Nephron progenitor cell (in vitro differentiated cells): ENCODE data around the gene PITHD1.
A peak's percentile ranks its signal among the peaks of the same experiment; 100 is the strongest.
"Not testable (repeated sequence)": the region's sequence is repeated elsewhere in the genome, so short reads cannot be mapped to it uniquely, and the experiment has no call there.

Experiments used
- DNase-seq: peaks from one replicate; pipeline ENCODE4 v3.0.0; 2021
- H3K27ac Mint-ChIP-seq: 2 replicates; pipeline ENCODE4 v1.8.0; 2021; ENCODE audit warnings: mild to moderate bottlenecking, moderate library complexity, mixed read lengths
- H3K27me3 Mint-ChIP-seq: 2 replicates; pipeline ENCODE4 v1.8.0; 2021; ENCODE audit warnings: mild to moderate bottlenecking, low read depth, mixed read lengths; ENCODE audit not compliant: poor library complexity
- H3K36me3 Mint-ChIP-seq: 2 replicates; pipeline ENCODE4 v1.8.0; 2021; ENCODE audit warnings: low read depth, mixed read lengths
- H3K4me1 Mint-ChIP-seq: 2 replicates; pipeline ENCODE4 v1.8.0; 2021; ENCODE audit warnings: mixed read lengths
- H3K4me3 Mint-ChIP-seq: 2 replicates; pipeline ENCODE4 v1.8.0; 2021; ENCODE audit warnings: mild to moderate bottlenecking, moderate library complexity, mixed read lengths
- H3K9me3 Mint-ChIP-seq: 2 replicates; pipeline ENCODE4 v1.8.0; 2021; ENCODE audit warnings: mild to moderate bottlenecking, moderate library complexity, mixed read lengths
- TF ChIP-seq, protein P1 (sequence below): fragments of 200-600 bp; sonication (generic); IDR thresholded peaks from 2 replicates; pipeline ENCODE4 v1.5.0; 2021; ENCODE audit warnings: antibody characterized with exemption

The PITHD1 gene

DNA sequence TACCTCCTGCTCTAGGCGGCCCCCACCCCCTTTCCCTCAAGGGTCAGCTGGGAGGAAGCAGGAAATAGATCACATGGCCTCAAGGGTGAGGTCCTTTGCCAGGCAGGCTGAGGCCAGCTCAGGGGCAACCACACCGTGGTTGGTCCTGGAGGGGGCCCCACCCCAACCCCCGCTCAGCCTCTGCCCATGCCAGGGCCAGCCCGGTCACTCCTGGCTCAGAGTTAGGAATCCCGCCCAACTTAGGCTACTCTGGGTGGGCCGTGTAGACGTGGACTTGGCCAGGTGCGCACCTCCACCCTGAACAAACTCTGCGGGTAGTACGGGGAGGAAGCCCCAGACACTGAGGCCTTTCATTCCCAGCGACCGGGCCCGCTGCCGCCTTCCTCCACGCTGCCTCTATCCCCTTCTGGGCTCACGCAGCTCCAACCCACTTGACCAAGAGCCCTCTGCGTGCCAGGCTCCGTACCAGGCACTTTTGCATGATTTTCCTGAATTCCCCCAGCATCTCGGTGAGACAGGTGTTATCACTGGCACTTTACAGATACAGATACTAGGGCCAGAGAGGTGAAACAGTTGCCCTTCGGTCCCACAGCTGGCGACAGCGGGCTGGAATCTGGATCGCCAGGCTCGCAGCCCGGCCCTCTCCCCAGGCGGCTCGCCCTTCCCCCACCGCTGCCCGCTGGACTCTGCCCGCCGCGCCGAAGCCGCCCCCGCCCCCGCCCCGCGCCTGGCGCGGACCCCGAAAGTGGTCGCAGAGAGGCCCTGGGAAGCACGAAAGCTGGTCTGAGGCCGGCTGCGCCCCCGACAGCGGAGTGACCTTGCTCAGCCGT is 21.6 kb downstream of the PITHD1 start:
- TF ChIP-seq, protein P1, sequence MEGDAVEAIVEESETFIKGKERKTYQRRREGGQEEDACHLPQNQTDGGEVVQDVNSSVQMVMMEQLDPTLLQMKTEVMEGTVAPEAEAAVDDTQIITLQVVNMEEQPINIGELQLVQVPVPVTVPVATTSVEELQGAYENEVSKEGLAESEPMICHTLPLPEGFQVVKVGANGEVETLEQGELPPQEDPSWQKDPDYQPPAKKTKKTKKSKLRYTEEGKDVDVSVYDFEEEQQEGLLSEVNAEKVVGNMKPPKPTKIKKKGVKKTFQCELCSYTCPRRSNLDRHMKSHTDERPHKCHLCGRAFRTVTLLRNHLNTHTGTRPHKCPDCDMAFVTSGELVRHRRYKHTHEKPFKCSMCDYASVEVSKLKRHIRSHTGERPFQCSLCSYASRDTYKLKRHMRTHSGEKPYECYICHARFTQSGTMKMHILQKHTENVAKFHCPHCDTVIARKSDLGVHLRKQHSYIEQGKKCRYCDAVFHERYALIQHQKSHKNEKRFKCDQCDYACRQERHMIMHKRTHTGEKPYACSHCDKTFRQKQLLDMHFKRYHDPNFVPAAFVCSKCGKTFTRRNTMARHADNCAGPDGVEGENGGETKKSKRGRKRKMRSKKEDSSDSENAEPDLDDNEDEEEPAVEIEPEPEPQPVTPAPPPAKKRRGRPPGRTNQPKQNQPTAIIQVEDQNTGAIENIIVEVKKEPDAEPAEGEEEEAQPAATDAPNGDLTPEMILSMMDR: no peak
- Mint-ChIP-seq H3K27me3 (peaks cover 14% of the 10 kb centered on the region), H3K27ac (peak overlapping the region; percentile 88), H3K36me3 (peaks cover 12% of the 10 kb centered on the region), H3K4me1 (peaks cover 17% of the 10 kb centered on the region), H3K4me3 (peak overlapping the region; percentile 94), H3K9me3 (no peaks in the 10 kb centered on the region)
- DNase-seq: peak; percentile 72

DNA sequence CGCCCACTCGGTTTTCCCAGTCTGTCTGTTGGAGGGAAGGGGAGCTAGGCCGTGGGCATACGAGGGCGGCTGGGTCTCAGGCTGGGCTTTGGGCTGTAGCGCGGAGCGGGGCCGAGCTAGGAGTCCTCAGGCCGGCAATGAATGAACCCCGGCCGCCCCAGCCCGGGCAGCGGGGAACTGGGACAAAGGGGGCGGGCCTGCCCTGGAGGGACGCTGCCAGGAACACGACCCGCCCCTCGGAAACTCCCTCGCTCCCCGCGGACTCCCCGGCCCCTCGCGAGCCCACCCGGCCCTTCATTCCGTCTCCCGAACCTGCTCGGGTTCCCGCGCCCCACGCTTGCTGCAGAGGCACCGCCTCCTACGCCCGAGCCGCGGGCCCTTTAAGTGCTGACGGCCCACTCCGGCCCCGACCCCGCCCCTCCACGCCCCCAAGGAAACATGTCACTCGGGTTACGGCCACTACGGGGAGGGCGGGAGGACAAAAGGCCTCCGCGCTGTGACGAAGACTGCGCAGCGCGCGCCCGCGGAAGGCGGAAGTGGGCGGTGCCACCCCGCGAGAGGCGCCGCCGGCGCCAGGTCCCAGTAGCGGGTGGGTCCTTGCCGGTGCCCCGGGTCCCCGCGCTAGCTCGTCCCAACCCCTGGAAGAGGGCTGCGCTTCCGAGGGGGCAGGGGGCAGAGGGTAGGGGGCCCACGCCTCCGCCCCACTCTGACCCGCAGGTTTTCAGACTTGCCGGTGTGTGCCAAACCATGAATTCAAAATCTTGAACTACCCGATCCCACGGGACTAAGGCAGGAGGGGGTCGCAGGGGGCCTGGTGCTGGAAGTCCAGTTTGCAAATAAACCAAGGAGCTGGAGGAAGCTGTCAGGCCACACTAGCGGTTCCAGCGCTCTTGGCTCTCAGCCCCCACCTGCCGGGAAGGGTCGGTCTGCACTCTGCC is 22.5 kb downstream of the PITHD1 start, which contains the start of gene GALE:
Gene GALE, minus strand, starts transcription at position 355 of the 938 bp plus-strand sequence. CDS start 1,747 bp downstream, outside the sequence.
- Mint-ChIP-seq H3K4me1 (peaks cover 17% of the 10 kb centered on the region), H3K4me3 (peak within 1 kb of the TSS; percentile 94), H3K9me3 (no peaks in the 10 kb centered on the region), H3K36me3 (peaks cover 16% of the 10 kb centered on the region), H3K27me3 (peaks cover 14% of the 10 kb centered on the region), H3K27ac (peak within 1 kb of the TSS; percentile 88)
- DNase-seq: peak; percentile 93
- TF ChIP-seq, protein P1: no peak

GRCh38 chr1:23801338-23801748 is 23.1 kb downstream of the PITHD1 start:
- TF ChIP-seq, protein P1: no peak

DNA sequence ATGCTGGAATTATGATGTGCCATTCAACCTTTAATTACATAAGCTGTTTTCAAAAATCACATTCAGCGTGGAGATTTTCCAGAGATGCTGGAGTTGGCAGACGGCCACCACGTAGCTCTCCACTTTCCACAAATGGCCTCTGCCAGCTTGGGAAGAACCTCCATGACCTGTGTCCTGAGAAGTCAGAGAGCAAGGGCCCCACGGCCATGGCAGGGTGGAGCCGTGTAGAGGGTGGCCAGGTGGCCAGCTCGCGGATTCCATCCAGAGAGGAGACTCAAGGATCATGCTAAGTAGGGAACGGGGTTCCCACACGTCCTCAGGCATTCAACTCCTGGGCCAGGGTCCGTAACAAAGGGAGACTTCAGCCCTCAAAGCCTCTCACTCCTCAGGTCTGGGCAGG is 23.7 kb downstream of the PITHD1 start:
- H3K9me3 Mint-ChIP-seq: no peaks in the 10 kb centered on the region
- TF ChIP-seq, protein P1: no peak
- peaks cover 17% of the 10 kb centered on the region for H3K4me1 Mint-ChIP-seq
- peak overlapping the region; percentile 94 for H3K4me3 Mint-ChIP-seq
- no peak overlapping the region for H3K27ac Mint-ChIP-seq
- no peak for DNase-seq
- peaks cover 17% of the 10 kb centered on the region for H3K36me3 Mint-ChIP-seq
- peaks cover 14% of the 10 kb centered on the region for H3K27me3 Mint-ChIP-seq

More at GRCh38 chr1:23801338-23801748, 23.1 kb downstream of the PITHD1 start:
- DNase-seq: no peak
- peaks cover 17% of the 10 kb centered on the region for H3K4me1 Mint-ChIP-seq
- H3K9me3 Mint-ChIP-seq: no peaks in the 10 kb centered on the region
- H3K27ac Mint-ChIP-seq: no peak overlapping the region
- peak overlapping the region; percentile 94 for H3K4me3 Mint-ChIP-seq
- peaks cover 17% of the 10 kb centered on the region for H3K36me3 Mint-ChIP-seq
- H3K27me3 Mint-ChIP-seq: peaks cover 14% of the 10 kb centered on the region

- Mint-ChIP-seq H3K36me3 (peaks cover 26% of the 10 kb centered on the region), H3K27me3 (peaks cover 14% of the 10 kb centered on the region), H3K4me1 (peaks cover 17% of the 10 kb centered on the region), H3K4me3 (peak overlapping the region; percentile 49)
- not testable (repeated sequence) for H3K27ac Mint-ChIP-seq, DNase-seq, H3K9me3 Mint-ChIP-seq
These were observed 24.7 kb downstream of the PITHD1 start for GRCh38 chr1:23802809-23803342.

- DNase-seq: no peak
- Mint-ChIP-seq H3K4me1 (peaks cover 17% of the 10 kb centered on the region), H3K27ac (no peak overlapping the region), H3K27me3 (peaks cover 14% of the 10 kb centered on the region), H3K4me3 (no peak overlapping the region), H3K9me3 (no peaks in the 10 kb centered on the region), H3K36me3 (peaks cover 27% of the 10 kb centered on the region)
- TF ChIP-seq, protein P1: no peak
These were observed 25.5 kb downstream of the PITHD1 start for GRCh38 chr1:23803674-23804073.
